BE2C (cell line): ENCODE measurements around the gene ANKRD13B.

Experiments used
- DNase-seq: peaks from one replicate; pipeline ENCODE4 v3.0.0-alpha.2; 2020
- H3K27me3 ChIP-seq: fragments of 250-450 bp; sonication (Bioruptor Pico); 2 replicates; pipeline ENCODE4 v1.5.1; 2020; ENCODE audit warnings: mild to moderate bottlenecking
- H3K36me3 ChIP-seq: fragments of 250-450 bp; sonication (Bioruptor Pico); 2 replicates; pipeline ENCODE4 v1.5.1; 2020; ENCODE audit warnings: mild to moderate bottlenecking
- H3K4me1 ChIP-seq: fragments of 250-450 bp; sonication (Bioruptor Pico); 2 replicates; pipeline ENCODE4 v1.5.1; 2020
- H3K4me3 ChIP-seq: 2 replicates; pipeline ENCODE4 v1.5.1; 2011; ENCODE audit warnings: low read depth, low read length
- H3K9me3 ChIP-seq: fragments of 250-450 bp; sonication (Bioruptor Pico); 2 replicates; pipeline ENCODE4 v1.5.1; 2020
- TF ChIP-seq, protein P1 (sequence below): IDR thresholded peaks from 2 replicates; pipeline ENCODE4 v1.5.1; 2012; ENCODE audit warnings: mild to moderate bottlenecking, low read depth, low read length

Gene ANKRD13B

DNA sequence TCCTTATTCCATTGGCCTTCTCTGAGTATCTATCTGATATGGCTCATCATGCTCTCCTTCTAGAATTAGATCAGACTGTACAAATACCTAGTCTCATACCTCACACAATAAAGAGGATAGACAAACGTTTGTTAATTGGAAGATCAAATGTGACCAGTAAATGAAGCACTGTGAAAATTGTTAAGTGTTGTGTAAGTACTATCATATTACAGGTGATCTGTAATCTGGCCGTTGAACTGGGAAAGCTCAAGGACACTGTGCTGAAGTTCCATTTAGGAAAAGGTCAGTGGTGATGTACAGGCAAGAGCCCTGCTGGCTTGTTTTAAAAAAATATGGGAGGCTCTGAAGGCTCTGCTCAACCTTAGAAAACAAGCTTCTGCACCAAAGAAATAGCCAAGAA, 68.3 kb downstream of the ANKRD13B start:
- no peak for DNase-seq
- Histone ChIP-seq H3K27me3 (no peaks in the 10 kb centered on the region), H3K4me3 (no peak overlapping the region), H3K9me3 (no peaks in the 10 kb centered on the region), H3K4me1 (no peaks in the 10 kb centered on the region), H3K36me3 (peaks cover 11% of the 10 kb centered on the region)
- TF ChIP-seq, protein P1, sequence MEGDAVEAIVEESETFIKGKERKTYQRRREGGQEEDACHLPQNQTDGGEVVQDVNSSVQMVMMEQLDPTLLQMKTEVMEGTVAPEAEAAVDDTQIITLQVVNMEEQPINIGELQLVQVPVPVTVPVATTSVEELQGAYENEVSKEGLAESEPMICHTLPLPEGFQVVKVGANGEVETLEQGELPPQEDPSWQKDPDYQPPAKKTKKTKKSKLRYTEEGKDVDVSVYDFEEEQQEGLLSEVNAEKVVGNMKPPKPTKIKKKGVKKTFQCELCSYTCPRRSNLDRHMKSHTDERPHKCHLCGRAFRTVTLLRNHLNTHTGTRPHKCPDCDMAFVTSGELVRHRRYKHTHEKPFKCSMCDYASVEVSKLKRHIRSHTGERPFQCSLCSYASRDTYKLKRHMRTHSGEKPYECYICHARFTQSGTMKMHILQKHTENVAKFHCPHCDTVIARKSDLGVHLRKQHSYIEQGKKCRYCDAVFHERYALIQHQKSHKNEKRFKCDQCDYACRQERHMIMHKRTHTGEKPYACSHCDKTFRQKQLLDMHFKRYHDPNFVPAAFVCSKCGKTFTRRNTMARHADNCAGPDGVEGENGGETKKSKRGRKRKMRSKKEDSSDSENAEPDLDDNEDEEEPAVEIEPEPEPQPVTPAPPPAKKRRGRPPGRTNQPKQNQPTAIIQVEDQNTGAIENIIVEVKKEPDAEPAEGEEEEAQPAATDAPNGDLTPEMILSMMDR = no peak

DNA sequence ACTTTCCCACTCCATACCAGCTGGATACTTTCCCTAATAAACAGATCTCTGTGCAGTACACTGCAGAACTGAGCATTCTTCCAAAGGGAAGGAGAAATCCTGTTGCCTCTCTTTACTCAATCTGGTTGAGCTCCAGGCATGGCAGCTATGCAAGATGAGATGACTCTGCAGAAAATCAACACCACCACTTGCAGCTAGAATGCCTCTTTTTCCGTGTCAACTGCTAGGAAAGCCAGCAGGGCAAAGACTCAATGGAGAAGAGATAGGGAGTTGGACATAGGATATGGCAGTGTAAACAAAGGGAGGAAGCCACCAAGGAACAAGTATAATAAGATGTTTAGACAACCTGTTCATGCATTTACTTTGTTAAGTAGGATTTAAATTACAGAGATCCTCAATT, 70.2 kb downstream of the ANKRD13B start:
- TF ChIP-seq, protein P1 = no peak
- DNase-seq = no peak

More for the DNA sequence above, 70.2 kb downstream of the ANKRD13B start:
- Histone ChIP-seq H3K4me3 (no peak overlapping the region), H3K4me1 (no peaks in the 10 kb centered on the region), H3K36me3 (peaks cover 18% of the 10 kb centered on the region), H3K9me3 (no peaks in the 10 kb centered on the region), H3K27me3 (no peaks in the 10 kb centered on the region)
